ENCODE results near the gene SYT8.
"Not testable (repeated sequence)": the region's sequence is repeated elsewhere in the genome, so short reads cannot be mapped to it uniquely, and the experiment has no call there.

DNA sequence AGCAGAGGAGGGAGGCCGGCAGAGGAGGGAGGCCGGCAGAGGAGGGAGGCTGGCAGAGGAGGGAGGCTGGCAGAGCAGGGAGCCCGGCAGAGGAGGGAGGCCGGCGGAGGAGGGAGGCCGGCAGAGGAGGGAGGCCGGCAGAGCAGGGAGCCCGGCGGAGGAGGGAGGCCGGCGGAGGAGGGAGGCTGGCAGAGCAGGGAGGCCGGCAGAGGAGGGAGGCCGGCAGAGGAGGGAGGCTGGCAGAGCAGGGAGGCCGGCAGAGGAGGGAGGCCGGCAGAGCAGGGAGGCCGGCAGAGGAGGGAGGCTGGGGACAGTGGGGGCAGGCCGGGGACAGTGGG, 39.0 kb downstream of the SYT8 start:
- TF ChIP-seq, protein P1, sequence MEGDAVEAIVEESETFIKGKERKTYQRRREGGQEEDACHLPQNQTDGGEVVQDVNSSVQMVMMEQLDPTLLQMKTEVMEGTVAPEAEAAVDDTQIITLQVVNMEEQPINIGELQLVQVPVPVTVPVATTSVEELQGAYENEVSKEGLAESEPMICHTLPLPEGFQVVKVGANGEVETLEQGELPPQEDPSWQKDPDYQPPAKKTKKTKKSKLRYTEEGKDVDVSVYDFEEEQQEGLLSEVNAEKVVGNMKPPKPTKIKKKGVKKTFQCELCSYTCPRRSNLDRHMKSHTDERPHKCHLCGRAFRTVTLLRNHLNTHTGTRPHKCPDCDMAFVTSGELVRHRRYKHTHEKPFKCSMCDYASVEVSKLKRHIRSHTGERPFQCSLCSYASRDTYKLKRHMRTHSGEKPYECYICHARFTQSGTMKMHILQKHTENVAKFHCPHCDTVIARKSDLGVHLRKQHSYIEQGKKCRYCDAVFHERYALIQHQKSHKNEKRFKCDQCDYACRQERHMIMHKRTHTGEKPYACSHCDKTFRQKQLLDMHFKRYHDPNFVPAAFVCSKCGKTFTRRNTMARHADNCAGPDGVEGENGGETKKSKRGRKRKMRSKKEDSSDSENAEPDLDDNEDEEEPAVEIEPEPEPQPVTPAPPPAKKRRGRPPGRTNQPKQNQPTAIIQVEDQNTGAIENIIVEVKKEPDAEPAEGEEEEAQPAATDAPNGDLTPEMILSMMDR (IDR thresholded peaks at IDR 0.05): not testable (repeated sequence)
- not testable (repeated sequence) for TF ChIP-seq POLR2A (IDR thresholded peaks at IDR 0.05)
